ENCODE results near the gene ALKBH1. TPM values are rescaled to one million over a fixed set of nuclear protein-coding genes. Genes with fewer than 3 reads are reported as not detected.
"Not testable (repeated sequence)": the region's sequence is repeated elsewhere in the genome, so short reads cannot be mapped to it uniquely, and the experiment has no call there.

Gene ALKBH1, protein sequence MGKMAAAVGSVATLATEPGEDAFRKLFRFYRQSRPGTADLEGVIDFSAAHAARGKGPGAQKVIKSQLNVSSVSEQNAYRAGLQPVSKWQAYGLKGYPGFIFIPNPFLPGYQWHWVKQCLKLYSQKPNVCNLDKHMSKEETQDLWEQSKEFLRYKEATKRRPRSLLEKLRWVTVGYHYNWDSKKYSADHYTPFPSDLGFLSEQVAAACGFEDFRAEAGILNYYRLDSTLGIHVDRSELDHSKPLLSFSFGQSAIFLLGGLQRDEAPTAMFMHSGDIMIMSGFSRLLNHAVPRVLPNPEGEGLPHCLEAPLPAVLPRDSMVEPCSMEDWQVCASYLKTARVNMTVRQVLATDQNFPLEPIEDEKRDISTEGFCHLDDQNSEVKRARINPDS
- polyA plus RNA-seq (2011; rRNA removed) (12.7 and 14.0 TPM in 2 replicates), polyA minus RNA-seq (2011; rRNA and poly(A)+ RNA removed) (9.6 and 12.5 TPM in 2 replicates)

GRCh38 chr14:77707724-77708408 is at the start of gene ALKBH1, which contains the start of gene SLIRP:
TSS of gene ALKBH1 (minus strand) at chr14:77708023. CDS start at chr14:77708004, 19 bp downstream.
TSS of gene SLIRP (plus strand) at chr14:77708103. CDS start at chr14:77708112, 9 bp downstream.
- ChIA-PET CTCF (interaction anchor here (0.6 to 3.0 kb wide), 7 partner anchors 22 to 249 kb away, joined by 3 to 26 read pairs (median 4); partner anchors contain the start of genes AHSA1 and VIPAS39), POLR2A (interaction anchor here (0.6 kb wide), 1 partner anchor 12 kb away, joined by 3 read pairs; no protein-coding TSS in a partner anchor)
- Histone ChIP-seq H3K9me3 (ENCODE audit: control insufficient read depth, insufficient read depth, low read length) (no peaks in the 10 kb centered on the region), H3K4me3 (ENCODE audit: low read depth, low read length) (peak within 1 kb of the TSS; percentile 94), H3K27me3 (ENCODE audit: control insufficient read depth, insufficient read depth, low read length) (no peaks in the 10 kb centered on the region), H3K27ac (ENCODE audit: low read depth, low read length) (peak within 1 kb of the TSS; percentile 49)
- DNase-seq (ENCODE audit: low read depth, low spot score) = peak; percentile 36
- TF ChIP-seq CTCF (IDR thresholded peaks at IDR 0.05; ENCODE audit: low read depth, low read length) = no peak

GRCh38 chr14:77752799-77753516 is 45.1 kb upstream of the ALKBH1 start:
- Histone ChIP-seq H3K27ac (ENCODE audit: low read depth, low read length) (no peak overlapping the region), H3K27me3 (ENCODE audit: control insufficient read depth, insufficient read depth, low read length) (no peaks in the 10 kb centered on the region), H3K4me3 (ENCODE audit: low read depth, low read length) (no peak overlapping the region), H3K9me3 (ENCODE audit: control insufficient read depth, insufficient read depth, low read length) (no peaks in the 10 kb centered on the region)
- ChIA-PET CTCF (no interaction called here), POLR2A (no interaction called here)
- DNase-seq (ENCODE audit: low read depth, low spot score) = no peak
- no peak for TF ChIP-seq CTCF (IDR thresholded peaks at IDR 0.05; ENCODE audit: low read depth, low read length)

- no peak overlapping the region for H3K27ac ChIP-seq (ENCODE audit: low read depth, low read length)
- H3K9me3 ChIP-seq (ENCODE audit: control insufficient read depth, insufficient read depth, low read length) = no peaks in the 10 kb centered on the region; the same call in 1 of the 2 replicates
- H3K4me3 ChIP-seq (ENCODE audit: low read depth, low read length) = no peak overlapping the region
- POLR2A ChIA-PET = no interaction called here
- H3K27me3 ChIP-seq (ENCODE audit: control insufficient read depth, insufficient read depth, low read length) = no peaks in the 10 kb centered on the region
- no peak for TF ChIP-seq CTCF (IDR thresholded peaks at IDR 0.05; ENCODE audit: low read depth, low read length)
- no peak for DNase-seq (ENCODE audit: low read depth, low spot score)
- CTCF ChIA-PET = no interaction called here
Observed at GRCh38 chr14:77752266-77752665, 44.4 kb upstream of the ALKBH1 start.

DNA sequence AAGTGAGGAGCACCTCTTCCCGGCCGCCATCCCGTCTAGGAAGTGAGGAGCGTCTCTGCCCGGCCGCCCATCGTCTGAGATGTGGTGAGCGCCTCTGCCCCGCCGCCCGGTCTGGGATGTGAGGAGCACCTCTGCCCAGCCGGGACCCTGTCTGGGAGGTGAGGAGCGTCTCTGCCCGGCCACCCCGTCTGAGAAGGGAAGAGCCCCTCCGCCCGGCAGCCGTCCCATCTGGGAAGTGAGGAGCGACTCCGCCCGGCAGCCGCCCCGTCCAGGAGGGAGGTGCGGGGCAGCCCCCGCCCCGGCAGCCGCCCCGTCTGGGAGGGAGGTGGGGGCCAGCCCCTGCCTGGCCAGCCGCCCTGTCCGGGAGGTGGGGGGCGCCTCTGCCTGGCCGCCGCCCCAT is 39.6 kb upstream of the ALKBH1 start:
- CTCF ChIA-PET; H3K27ac ChIP-seq (ENCODE audit: low read depth, low read length); H3K4me3 ChIP-seq (ENCODE audit: low read depth, low read length); H3K27me3 ChIP-seq (ENCODE audit: control insufficient read depth, insufficient read depth, low read length); H3K9me3 ChIP-seq (ENCODE audit: control insufficient read depth, insufficient read depth, low read length); DNase-seq (ENCODE audit: low read depth, low spot score); POLR2A ChIA-PET: not testable (repeated sequence)

GRCh38 chr14:77746064-77746702 is 38.4 kb upstream of the ALKBH1 start:
- DNase-seq (ENCODE audit: low read depth, low spot score) = no peak
- no peak for TF ChIP-seq CTCF (IDR thresholded peaks at IDR 0.05; ENCODE audit: low read depth, low read length)
- Histone ChIP-seq H3K27ac (ENCODE audit: low read depth, low read length) (no peak overlapping the region), H3K4me3 (ENCODE audit: low read depth, low read length) (no peak overlapping the region), H3K27me3 (ENCODE audit: control insufficient read depth, insufficient read depth, low read length) (no peaks in the 10 kb centered on the region), H3K9me3 (ENCODE audit: control insufficient read depth, insufficient read depth, low read length) (no peaks in the 10 kb centered on the region; the same call in 1 of the 2 replicates)
- ChIA-PET CTCF (no interaction called here), POLR2A (no interaction called here)
